ENCODE results near the gene IGSF9B. TPM values are rescaled to one million over a fixed set of nuclear protein-coding genes. Genes with fewer than 3 reads are reported as not detected.

IGSF9B gene
- total RNA-seq, 2 donors from 2014 or later: 10.2 to 35.3 TPM

GRCh38 chr11:133946541-133947318, 10.0 kb downstream of the IGSF9B start:
- H3K9me3 ChIP-seq: no peaks in the 10 kb centered on the region
- no peak for DNase-seq (ENCODE audit: low spot score)
- no peak overlapping the region for H3K4me3 ChIP-seq
- intact Hi-C loops (cut with DNase I): no loop called here
- H3K4me1 ChIP-seq (replicated peaks): no peaks in the 10 kb centered on the region
- H3K27ac ChIP-seq: no peak overlapping the region
- TF ChIP-seq POLR2AphosphoS5 (IDR thresholded peaks at IDR 0.05) (no peak), CTCF (IDR thresholded peaks at IDR 0.05) (no peak), POLR2A (IDR thresholded peaks at IDR 0.05) (no peak)
- WGBS: 15% methylated on average over 26 of the region's 26 CpGs
- no peaks in the 10 kb centered on the region for H3K36me3 ChIP-seq
- H3K27me3 ChIP-seq (replicated peaks; ENCODE audit: insufficient read depth): no peaks in the 10 kb centered on the region

GRCh38 chr11:133946051-133946450, 10.7 kb downstream of the IGSF9B start:
- no peak overlapping the region for H3K27ac ChIP-seq
- no peak for DNase-seq (ENCODE audit: low spot score)
- H3K36me3 ChIP-seq: no peaks in the 10 kb centered on the region
- no peaks in the 10 kb centered on the region for H3K4me1 ChIP-seq (replicated peaks)
- 84% methylated on average over 20 of the region's 20 CpGs for WGBS
- no peaks in the 10 kb centered on the region for H3K27me3 ChIP-seq (replicated peaks; ENCODE audit: insufficient read depth)
- no peak overlapping the region for H3K4me3 ChIP-seq
- intact Hi-C loops (cut with DNase I): no loop called here
- TF ChIP-seq POLR2AphosphoS5 (IDR thresholded peaks at IDR 0.05): no peak
- TF ChIP-seq POLR2A (IDR thresholded peaks at IDR 0.05): no peak
- no peak for TF ChIP-seq CTCF (IDR thresholded peaks at IDR 0.05)
- no peaks in the 10 kb centered on the region for H3K9me3 ChIP-seq

GRCh38 chr11:133945087-133945974, 11.4 kb downstream of the IGSF9B start:
- WGBS: 45% methylated on average over 27 of the region's 27 CpGs
- DNase-seq (ENCODE audit: low spot score): no peak
- intact Hi-C loops (cut with DNase I): no loop called here
- Histone ChIP-seq H3K9me3 (no peaks in the 10 kb centered on the region), H3K4me3 (no peak overlapping the region), H3K36me3 (no peaks in the 10 kb centered on the region), H3K27me3 (replicated peaks; ENCODE audit: insufficient read depth) (no peaks in the 10 kb centered on the region), H3K27ac (no peak overlapping the region), H3K4me1 (replicated peaks) (no peaks in the 10 kb centered on the region)
- no peak for TF ChIP-seq POLR2A (IDR thresholded peaks at IDR 0.05)
- TF ChIP-seq POLR2AphosphoS5 (IDR thresholded peaks at IDR 0.05): no peak
- no peak for TF ChIP-seq CTCF (IDR thresholded peaks at IDR 0.05)

GRCh38 chr11:133943950-133944698, 12.6 kb downstream of the IGSF9B start:
- no peak for TF ChIP-seq CTCF (IDR thresholded peaks at IDR 0.05)
- TF ChIP-seq POLR2A (IDR thresholded peaks at IDR 0.05): no peak
- no peak for TF ChIP-seq POLR2AphosphoS5 (IDR thresholded peaks at IDR 0.05)
- DNase-seq (ENCODE audit: low spot score): no peak
- H3K4me1 ChIP-seq (replicated peaks): no peaks in the 10 kb centered on the region
- intact Hi-C loops (cut with DNase I): no loop called here
- H3K27me3 ChIP-seq (replicated peaks; ENCODE audit: insufficient read depth): no peaks in the 10 kb centered on the region
- H3K9me3 ChIP-seq: no peaks in the 10 kb centered on the region
- H3K27ac ChIP-seq: no peak overlapping the region
- H3K4me3 ChIP-seq: no peak overlapping the region
- H3K36me3 ChIP-seq: no peaks in the 10 kb centered on the region
- WGBS: 84% methylated on average over 10 of the region's 12 CpGs

All from prostate gland (tissue), 2 donors.